ENCODE results near the gene GINS2.

GINS2 gene

GRCh38 chr16:85688586-85689284 is at the start of gene GINS2:
Gene GINS2, minus strand, starts transcription at chr16:85688954. Its CDS starts 56 bp downstream, at chr16:85688898.
- peak within 1 kb of the TSS; percentile 67 for H3K4me2 ChIP-seq (ENCODE audit: low read length)
- peaks cover 15% of the 10 kb centered on the region; the same call in 1 of the 2 replicates for H3K36me3 ChIP-seq (ENCODE audit: insufficient read depth, low read length)
- peak within 1 kb of the TSS; percentile 81 for H3K4me3 ChIP-seq (ENCODE audit: low read depth, low read length, poor library complexity, severe bottlenecking)
- no peaks in the 10 kb centered on the region for H3K9me2 ChIP-seq (ENCODE audit: low read depth, low read length)
- no peaks in the 10 kb centered on the region for H4K20me1 ChIP-seq (ENCODE audit: insufficient read depth, low read length)
- H2AFZ ChIP-seq (ENCODE audit: low read length): no peak within 1 kb of the TSS
- TF ChIP-seq EZH2 (IDR thresholded peaks at IDR 0.05; ENCODE audit: borderline replicate concordance, low read length): no peak
- TF ChIP-seq, protein P1, sequence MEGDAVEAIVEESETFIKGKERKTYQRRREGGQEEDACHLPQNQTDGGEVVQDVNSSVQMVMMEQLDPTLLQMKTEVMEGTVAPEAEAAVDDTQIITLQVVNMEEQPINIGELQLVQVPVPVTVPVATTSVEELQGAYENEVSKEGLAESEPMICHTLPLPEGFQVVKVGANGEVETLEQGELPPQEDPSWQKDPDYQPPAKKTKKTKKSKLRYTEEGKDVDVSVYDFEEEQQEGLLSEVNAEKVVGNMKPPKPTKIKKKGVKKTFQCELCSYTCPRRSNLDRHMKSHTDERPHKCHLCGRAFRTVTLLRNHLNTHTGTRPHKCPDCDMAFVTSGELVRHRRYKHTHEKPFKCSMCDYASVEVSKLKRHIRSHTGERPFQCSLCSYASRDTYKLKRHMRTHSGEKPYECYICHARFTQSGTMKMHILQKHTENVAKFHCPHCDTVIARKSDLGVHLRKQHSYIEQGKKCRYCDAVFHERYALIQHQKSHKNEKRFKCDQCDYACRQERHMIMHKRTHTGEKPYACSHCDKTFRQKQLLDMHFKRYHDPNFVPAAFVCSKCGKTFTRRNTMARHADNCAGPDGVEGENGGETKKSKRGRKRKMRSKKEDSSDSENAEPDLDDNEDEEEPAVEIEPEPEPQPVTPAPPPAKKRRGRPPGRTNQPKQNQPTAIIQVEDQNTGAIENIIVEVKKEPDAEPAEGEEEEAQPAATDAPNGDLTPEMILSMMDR (IDR thresholded peaks at IDR 0.05; ENCODE audit: low read length): no peak
- peak within 1 kb of the TSS; percentile 77 for H3K9ac ChIP-seq (ENCODE audit: low read length)
- peaks cover 4% of the 10 kb centered on the region for H3K79me2 ChIP-seq (ENCODE audit: insufficient read depth, low read length)
- H3K9me3 ChIP-seq (ENCODE audit: low read length): no peaks in the 10 kb centered on the region
- peaks cover 3% of the 10 kb centered on the region; the same call in 1 of the 2 replicates for H3F3A ChIP-seq (ENCODE audit: insufficient read depth, low read length)
- peak within 1 kb of the TSS; percentile 82 for H3K27ac ChIP-seq (ENCODE audit: low read depth, low read length, poor library complexity, severe bottlenecking)
- no peaks in the 10 kb centered on the region for H3K27me3 ChIP-seq (ENCODE audit: insufficient read depth, low read length)
- H3K4me1 ChIP-seq (ENCODE audit: insufficient read depth, low read length, severe bottlenecking): peaks cover 40% of the 10 kb centered on the region

DNA sequence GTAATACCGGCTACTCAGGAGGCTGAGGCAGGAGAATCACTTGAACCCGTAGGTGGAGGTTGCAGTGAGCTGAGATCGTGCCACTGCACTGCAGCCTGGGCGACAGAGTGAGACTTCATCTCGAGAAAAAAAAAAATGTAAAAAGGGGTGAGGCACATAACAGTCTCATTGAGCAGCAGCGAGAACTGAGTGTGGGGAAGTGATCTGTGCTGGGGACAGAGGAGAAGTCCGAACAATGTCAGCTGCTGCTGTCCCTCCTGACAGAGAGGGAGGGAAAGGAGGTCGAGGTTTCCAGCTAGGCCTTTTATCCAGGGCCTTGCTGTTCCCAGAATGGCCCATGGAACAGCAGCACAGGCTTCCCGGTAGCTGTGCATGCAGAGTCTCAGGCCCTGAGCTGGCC is 48.2 kb upstream of the GINS2 start:
- Histone ChIP-seq H3K9me3 (ENCODE audit: low read length) (no peaks in the 10 kb centered on the region), H3K4me3 (ENCODE audit: low read depth, low read length, poor library complexity, severe bottlenecking) (no peak overlapping the region), H2AFZ (ENCODE audit: low read length) (no peak overlapping the region), H3K79me2 (ENCODE audit: insufficient read depth, low read length) (no peaks in the 10 kb centered on the region), H3K9me2 (ENCODE audit: low read depth, low read length) (no peaks in the 10 kb centered on the region), H4K20me1 (ENCODE audit: insufficient read depth, low read length) (no peaks in the 10 kb centered on the region), H3K36me3 (ENCODE audit: insufficient read depth, low read length) (no peaks in the 10 kb centered on the region), H3K27me3 (ENCODE audit: insufficient read depth, low read length) (no peaks in the 10 kb centered on the region; the same call in 1 of the 2 replicates), H3K9ac (ENCODE audit: low read length) (no peak overlapping the region), H3K4me2 (ENCODE audit: low read length) (no peak overlapping the region), H3F3A (ENCODE audit: insufficient read depth, low read length) (peaks cover 9% of the 10 kb centered on the region), H3K27ac (ENCODE audit: low read depth, low read length, poor library complexity, severe bottlenecking) (peak overlapping the region; percentile 88), H3K4me1 (ENCODE audit: insufficient read depth, low read length, severe bottlenecking) (peaks cover 38% of the 10 kb centered on the region)
- no peak for TF ChIP-seq EZH2 (IDR thresholded peaks at IDR 0.05; ENCODE audit: borderline replicate concordance, low read length)
- TF ChIP-seq, protein P1 (IDR thresholded peaks at IDR 0.05; ENCODE audit: low read length): no peak

DNA sequence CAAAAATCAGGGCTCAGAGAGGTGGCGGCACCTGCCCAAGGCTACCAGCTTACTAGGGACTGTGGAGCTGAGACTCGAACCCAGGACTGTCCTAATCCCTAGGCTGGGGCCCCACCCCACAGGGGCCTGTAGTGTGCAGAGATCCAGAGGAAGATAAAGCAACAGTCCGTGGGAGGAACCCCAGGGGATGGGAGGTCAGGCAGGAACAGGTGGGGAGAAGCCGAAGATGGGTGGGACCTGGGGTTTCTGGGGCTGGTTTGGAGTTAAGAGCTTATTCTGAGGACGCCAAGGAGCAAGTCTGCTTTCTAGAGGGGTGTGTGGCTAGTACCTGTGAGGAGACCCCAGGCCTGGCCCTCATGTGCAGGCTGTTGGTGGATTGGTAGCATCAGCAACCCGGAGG is 47.2 kb upstream of the GINS2 start:
- Histone ChIP-seq H3K9ac (ENCODE audit: low read length) (peak overlapping the region; percentile 8; the same call in 1 of the 2 replicates), H3K4me1 (ENCODE audit: insufficient read depth, low read length, severe bottlenecking) (peaks cover 38% of the 10 kb centered on the region), H3K27me3 (ENCODE audit: insufficient read depth, low read length) (no peaks in the 10 kb centered on the region), H3K9me3 (ENCODE audit: low read length) (no peaks in the 10 kb centered on the region), H3K4me3 (ENCODE audit: low read depth, low read length, poor library complexity, severe bottlenecking) (no peak overlapping the region), H3K79me2 (ENCODE audit: insufficient read depth, low read length) (no peaks in the 10 kb centered on the region), H3K4me2 (ENCODE audit: low read length) (peak overlapping the region; percentile 44), H2AFZ (ENCODE audit: low read length) (no peak overlapping the region), H4K20me1 (ENCODE audit: insufficient read depth, low read length) (no peaks in the 10 kb centered on the region), H3K36me3 (ENCODE audit: insufficient read depth, low read length) (no peaks in the 10 kb centered on the region), H3K9me2 (ENCODE audit: low read depth, low read length) (no peaks in the 10 kb centered on the region), H3K27ac (ENCODE audit: low read depth, low read length, poor library complexity, severe bottlenecking) (peak overlapping the region; percentile 88), H3F3A (ENCODE audit: insufficient read depth, low read length) (peaks cover 9% of the 10 kb centered on the region)
- TF ChIP-seq, protein P1 (IDR thresholded peaks at IDR 0.05; ENCODE audit: low read length): no peak
- TF ChIP-seq EZH2 (IDR thresholded peaks at IDR 0.05; ENCODE audit: borderline replicate concordance, low read length): no peak

All from OCI-LY1 (cell line).